CD4-positive, alpha-beta T cell (primary cell): ENCODE measurements around the gene DYNC2I2. TPM values are rescaled to one million over a fixed set of nuclear protein-coding genes. Genes with fewer than 3 reads are reported as not detected.
A peak's percentile ranks its signal among the peaks of the same experiment; 100 is the strongest.

ENCODE experiments used
- ATAC-seq: fragments of 200-7000 bp; cut with Tn5 transposase; one replicate; pipeline ENCODE4 v1.10.0; 2022; ENCODE audit warnings: mild to moderate bottlenecking; ENCODE audit not compliant: poor library complexity
- CTCF ChIA-PET: fragments of 350-600 bp; sonication (Branson Sonifier 250); formaldehyde crosslinking; loops from one replicate; lab custom pipeline; 2021; ENCODE audit warnings: antibody characterized with exemption, inconsistent platforms; lab: Charles Lee
- POLR2A ChIA-PET: fragments of 350-600 bp; sonication (Branson Sonifier 250); formaldehyde crosslinking; loops from one replicate; lab custom pipeline; 2021; ENCODE audit warnings: antibody characterized with exemption, inconsistent platforms; lab: Charles Lee
- DNase-seq, 14 experiments: peaks; one replicate each; pipeline ENCODE4 v3.0.0-alpha.2; 2013 to 2020; ENCODE audit warnings: mixed read lengths in 2 of 14
- H3K27ac ChIP-seq, 2 donors: one replicate each; pipeline versions ENCODE4 v1.5.1 to v1.7.0; 2013; ENCODE audit warnings: low read length in 2 of 2, low read depth in 1 of 2, mild to moderate bottlenecking in 1 of 2
- H3K27me3 ChIP-seq, 2 experiments: 1 replicate in 1 of 2; 2 replicates in 1 of 2; pipeline versions ENCODE4 v1.6.1 to v1.7.0; 2013; ENCODE audit warnings: low read length in 2 of 2, control low read depth in 1 of 2, mild to moderate bottlenecking in 1 of 2, moderate library complexity in 1 of 2; ENCODE audit not compliant: insufficient read depth in 2 of 2, control insufficient read depth in 1 of 2
- H3K36me3 ChIP-seq: one replicate; pipeline ENCODE4 v1.6.1; 2013; ENCODE audit warnings: low read length, control low read depth; ENCODE audit not compliant: insufficient read depth
- H3K4me1 ChIP-seq: one replicate; pipeline ENCODE4 v1.6.1; 2013; ENCODE audit warnings: low read length, control low read depth; ENCODE audit not compliant: insufficient read depth
- H3K4me3 ChIP-seq: one replicate; pipeline ENCODE4 v1.5.1; 2013; ENCODE audit warnings: mild to moderate bottlenecking, low read length, moderate library complexity
- H3K9me3 ChIP-seq, 2 experiments: 1 replicate in 1 of 2; 2 replicates in 1 of 2; pipeline versions ENCODE4 v1.6.1 to v1.7.0; 2013; ENCODE audit warnings: low read length in 2 of 2, mild to moderate bottlenecking in 2 of 2, control low read depth in 1 of 2, moderate library complexity in 1 of 2; ENCODE audit not compliant: control insufficient read depth in 1 of 2, insufficient read depth in 1 of 2
- H3K27ac Mint-ChIP-seq: one replicate; pipeline ENCODE4 v1.8.0; 2020; ENCODE audit warnings: mixed read lengths
- H3K27me3 Mint-ChIP-seq: one replicate; pipeline ENCODE4 v1.8.0; 2021; ENCODE audit warnings: mixed read lengths
- H3K36me3 Mint-ChIP-seq: one replicate; pipeline ENCODE4 v1.8.0; 2021; ENCODE audit warnings: low read depth, mixed read lengths
- H3K4me1 Mint-ChIP-seq: one replicate; pipeline ENCODE4 v1.8.0; 2021; ENCODE audit warnings: low read depth, mixed read lengths
- H3K4me3 Mint-ChIP-seq: one replicate; pipeline ENCODE4 v1.8.0; 2020; ENCODE audit warnings: mild to moderate bottlenecking, mixed read lengths
- H3K9me3 Mint-ChIP-seq: one replicate; pipeline ENCODE4 v1.8.0; 2020; ENCODE audit warnings: mixed read lengths
- CTCF ChIP-seq: fragments of 200-600 bp; IDR thresholded peaks from one replicate; pipeline ENCODE4 v1.8.0; 2022; ENCODE audit warnings: antibody characterized with exemption, mild to moderate bottlenecking
- intact Hi-C, 2 experiments: fragments of 100-400 bp; cut with DNase I in 1 of 2; cut with micrococcal nuclease in 1 of 2; formaldehyde crosslinking; loops; one replicate each; pipeline versions ENCODE4 v1.15.1 to v1.9.0; 2023 to 2025; cut with DNase I, micrococcal nuclease
- total RNA-seq, 174 experiments: library from RNA in 2 of 174; stranded (reverse) in 2 of 174; gene quantifications; one replicate each; pipeline ENCODE4 v1.2.3 and lab custom pipeline; 2021 to 2026

DYNC2I2 gene
- total RNA-seq, 2 experiments from 2014 or later, result 2.2 to 3.2 TPM

GRCh38 chr9:128688501-128689292 is 32.0 kb upstream of the DYNC2I2 start, which contains the start of gene SET:
TSS of gene SET (plus strand) at chr9:128689222. CDS start at chr9:128689583, 361 bp downstream.
- Histone ChIP-seq H3K27ac (peak within 1 kb of the TSS; percentile 84), H3K9me3 (no peaks in the 10 kb centered on the region), H3K4me1 (peaks cover 58% of the 10 kb centered on the region), H3K36me3 (peaks cover 28% of the 10 kb centered on the region), H3K4me3 (peak within 1 kb of the TSS; percentile 89), H3K27me3 (no peaks in the 10 kb centered on the region)
- TF ChIP-seq CTCF, result no peak
- intact Hi-C loops, result loop anchor here (1.0 to 5.0 kb wide), 4 partner anchors 32 to 366 kb away; partner anchors contain the start of genes DYNC2I2 (in 2 of the 2), COQ4 (in 1 of the 2), TRUB2 (in 1 of the 2) and ZDHHC12 (in 1 of the 2)
- Mint-ChIP-seq H3K4me3 (peak within 1 kb of the TSS; percentile 95), H3K4me1 (peaks cover 59% of the 10 kb centered on the region), H3K27ac (peak within 1 kb of the TSS; percentile 94), H3K36me3 (peaks cover 44% of the 10 kb centered on the region), H3K9me3 (no peaks in the 10 kb centered on the region), H3K27me3 (no peaks in the 10 kb centered on the region)
- CTCF ChIA-PET, result interaction anchor here (1.1 kb wide), 1 partner anchor 13 kb away, joined by 4 read pairs; the partner anchor contains the start of gene PKN3
- ATAC-seq (peak; percentile 78), DNase-seq (peak; percentile 82 to 97 (median 92))
- POLR2A ChIA-PET, result interaction anchor here (0.6 to 3.9 kb wide), 18 partner anchors 12 to 438 kb away, joined by 3 to 33 read pairs (median 5); partner anchors contain the start of genes ENDOG, PKN3, SPOUT1 and URM1

- ChIA-PET CTCF (no interaction called here), POLR2A (interaction anchor here (3.6 kb wide), 1 partner anchor 30 kb away, joined by 15 read pairs; no protein-coding TSS in a partner anchor)
- Mint-ChIP-seq H3K36me3 (peaks cover 32% of the 10 kb centered on the region), H3K4me1 (peaks cover 66% of the 10 kb centered on the region), H3K27ac (peak overlapping the region; percentile 91), H3K4me3 (peak overlapping the region; percentile 95), H3K9me3 (no peaks in the 10 kb centered on the region), H3K27me3 (no peaks in the 10 kb centered on the region)
- no peak overlapping the region for H3K27ac ChIP-seq
- DNase-seq (no peak), ATAC-seq (no peak)
- TF ChIP-seq CTCF, result no peak
- no peak overlapping the region for H3K4me3 ChIP-seq
- H3K4me1 ChIP-seq, result peaks cover 67% of the 10 kb centered on the region
- peaks cover 15% of the 10 kb centered on the region for H3K36me3 ChIP-seq
- intact Hi-C loops, result loop anchor here in 1 of 2 experiments (5.0 kb wide), 2 partner anchors 35 to 40 kb away; partner anchors contain the start of gene ZDHHC12
- H3K9me3 ChIP-seq, result no peaks in the 10 kb centered on the region
- no peaks in the 10 kb centered on the region for H3K27me3 ChIP-seq
These were observed 30.8 kb upstream of the DYNC2I2 start for GRCh38 chr9:128687453-128687852.

- Histone ChIP-seq H3K4me1 (peaks cover 63% of the 10 kb centered on the region), H3K27me3 (no peaks in the 10 kb centered on the region), H3K36me3 (no peaks in the 10 kb centered on the region), H3K9me3 (no peaks in the 10 kb centered on the region), H3K27ac (peak overlapping the region; percentile 52 to 71), H3K4me3 (peak overlapping the region; percentile 51)
- POLR2A ChIA-PET, result interaction anchor here (1.4 to 2.3 kb wide), 4 partner anchors 16 to 133 kb away, joined by 3 to 16 read pairs (median 11); partner anchors contain the start of genes DYNC2I2, ENDOG, PKN3 and ZDHHC12
- peak overlapping the region; percentile 95 for H3K4me3 Mint-ChIP-seq
- TF ChIP-seq CTCF, result no peak
- peak overlapping the region; percentile 91 for H3K27ac Mint-ChIP-seq
- CTCF ChIA-PET, result interaction anchor here (2.3 to 2.5 kb wide), 2 partner anchors 16 to 133 kb away, joined by 7 read pairs; partner anchors contain the start of genes ENDOG and PKN3
- H3K36me3 Mint-ChIP-seq, result peaks cover 19% of the 10 kb centered on the region
- DNase-seq (peak in 10 of 14 experiments; percentile 13 to 84 (median 44)), ATAC-seq (no peak)
- intact Hi-C loops, result loop anchor here in 1 of 2 experiments (5.0 kb wide), 2 partner anchors 36 to 39 kb away; partner anchors contain the start of gene ZDHHC12
- H3K27me3 Mint-ChIP-seq, result no peaks in the 10 kb centered on the region
- peaks cover 56% of the 10 kb centered on the region for H3K4me1 Mint-ChIP-seq
- H3K9me3 Mint-ChIP-seq, result no peaks in the 10 kb centered on the region
These were observed 29.2 kb upstream of the DYNC2I2 start for GRCh38 chr9:128685636-128686489.
